ENCODE results near the gene RRAS2.

DNA sequence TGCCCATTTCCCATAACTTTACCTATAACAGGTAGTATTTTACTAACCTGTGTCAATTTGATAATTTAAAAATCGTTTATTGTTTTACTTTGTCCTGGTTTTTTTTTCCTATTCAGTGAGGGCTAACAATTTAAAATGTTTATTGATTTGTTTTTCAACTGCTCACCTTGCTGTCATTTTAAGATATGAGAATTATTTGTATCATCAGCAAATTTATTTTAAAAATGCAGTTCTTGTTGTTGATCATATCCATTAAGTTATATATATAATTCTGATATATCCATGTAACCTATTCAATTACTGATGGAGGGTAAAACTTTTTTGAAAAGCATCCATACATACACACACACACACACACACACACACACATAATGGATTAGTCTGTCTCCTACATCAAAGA is 24.8 kb downstream of the RRAS2 start:
- TF ChIP-seq EZH2 (IDR thresholded peaks at IDR 0.05; ENCODE audit: low read depth), result no peak
- TF ChIP-seq CTCF (conservative IDR thresholded peaks at IDR 0.05), result no peak
